HepG2 (cell line): ENCODE data around the gene MBTPS1. TPM values are rescaled to one million over a fixed set of nuclear protein-coding genes. Genes with fewer than 3 reads are reported as not detected.
A peak's percentile ranks its signal among the peaks of the same experiment; 100 is the strongest.

Experiments used
- BRD4 ChIP-seq: sonication (generic); formaldehyde crosslinking; IDR thresholded peaks from 2 replicates; pipeline ENCODE4 v1.4.0; 2020; ENCODE audit warnings: missing genetic modification reagents
- ETV6 ChIP-seq: sonication (generic); formaldehyde crosslinking; conservative IDR thresholded peaks from 2 replicates; pipeline ENCODE4 v1.4.0; 2020; ENCODE audit warnings: missing genetic modification reagents
- NFIB ChIP-seq: sonication (generic); formaldehyde crosslinking; IDR thresholded peaks from 2 replicates; pipeline ENCODE4 v1.9.0; 2021; ENCODE audit warnings: missing genetic modification reagents, mild to moderate bottlenecking, borderline replicate concordance
- POGZ ChIP-seq: sonication (generic); formaldehyde crosslinking; IDR thresholded peaks from 2 replicates; pipeline ENCODE4 v1.4.0; 2020; ENCODE audit warnings: mild to moderate bottlenecking, missing genetic modification reagents
- TCF7L2 ChIP-seq: IDR thresholded peaks from 2 replicates; pipeline ENCODE4 v1.6.1; 2011; ENCODE audit warnings: mild to moderate bottlenecking, low read depth, low read length, moderate library complexity
- ZBTB1 ChIP-seq: sonication (generic); formaldehyde crosslinking; IDR thresholded peaks from 2 replicates; pipeline ENCODE4 v1.4.0; 2020; ENCODE audit warnings: missing genetic modification reagents, borderline replicate concordance
- ZNF101 ChIP-seq: sonication (generic); formaldehyde crosslinking; IDR thresholded peaks from 2 replicates; pipeline ENCODE4 v1.4.0; 2020; ENCODE audit warnings: mild to moderate bottlenecking, low read depth, missing genetic modification reagents, borderline replicate concordance
- ZNF317 ChIP-seq: sonication (generic); formaldehyde crosslinking; IDR thresholded peaks from 2 replicates; pipeline ENCODE4 v1.5.0; 2020; ENCODE audit warnings: mild to moderate bottlenecking, missing genetic modification reagents
- ZNF557 ChIP-seq: sonication (generic); formaldehyde crosslinking; IDR thresholded peaks from 2 replicates; pipeline ENCODE4 v1.4.0; 2020; ENCODE audit warnings: missing genetic modification reagents
- ZNF7 ChIP-seq: IDR thresholded peaks from 2 replicates; pipeline ENCODE4 v1.6.1; 2016; ENCODE audit warnings: missing biosample characterization, missing genetic modification reagents
- polyA plus RNA-seq, 8 experiments: library from polyadenylated mRNA; depleted of rRNA in 3 of 8; stranded (reverse) in 7 of 8; unstranded in 1 of 8; fragments of >200 nt; fragmentation: Illumina TruSeq in 4 of 8; extraction: Trizol in 4 of 8; gene quantifications; 2 replicates each; pipeline versions ENCODE4 v1.2.1 to v1.2.3, GENCODE V29; 2011 to 2016; ENCODE audit warnings: low read depth in 4 of 8, missing spikeins in 1 of 8, mixed read lengths in 1 of 8; ENCODE audit not compliant: insufficient read depth in 1 of 8
- total RNA-seq, 5 experiments: library from RNA; depleted of rRNA; stranded (reverse); fragments of >200 nt; fragmentation: Illumina TruSeq; extraction: Trizol; gene quantifications; 2 replicates each; pipeline ENCODE4 v1.2.3, GENCODE V29; 2016; ENCODE audit warnings: low read depth in 1 of 5
- TF ChIP-seq, protein P1 (sequence below): sonication (generic); formaldehyde crosslinking; IDR thresholded peaks from one replicate; pipeline ENCODE4 v1.5.1; 2020; ENCODE audit warnings: mild to moderate bottlenecking, missing genetic modification reagents; ENCODE audit errors: not compliant biosample characterization
- TF ChIP-seq, protein P2 (sequence below): sonication (generic); formaldehyde crosslinking; IDR thresholded peaks from 2 replicates; pipeline ENCODE4 v1.5.1; 2020; ENCODE audit warnings: missing genetic modification reagents, mild to moderate bottlenecking, borderline replicate concordance
- TF ChIP-seq, protein P3 (sequence below): sonication (generic); formaldehyde crosslinking; IDR thresholded peaks from 2 replicates; pipeline ENCODE4; 2020; ENCODE audit warnings: missing genetic modification reagents, mild to moderate bottlenecking, borderline replicate concordance
- TF ChIP-seq, protein P4 (sequence below): IDR thresholded peaks from 2 replicates; pipeline ENCODE4 v1.6.1; 2018; ENCODE audit warnings: missing genetic modification reagents, mild to moderate bottlenecking, missing compliant biosample characterization

MBTPS1 gene
- total and polyA plus RNA-seq, 2 of the 13 experiments (the other 11 are each of a cell fraction or from before 2014, with no cell fraction given) = 56.7 to 91.3 TPM

DNA sequence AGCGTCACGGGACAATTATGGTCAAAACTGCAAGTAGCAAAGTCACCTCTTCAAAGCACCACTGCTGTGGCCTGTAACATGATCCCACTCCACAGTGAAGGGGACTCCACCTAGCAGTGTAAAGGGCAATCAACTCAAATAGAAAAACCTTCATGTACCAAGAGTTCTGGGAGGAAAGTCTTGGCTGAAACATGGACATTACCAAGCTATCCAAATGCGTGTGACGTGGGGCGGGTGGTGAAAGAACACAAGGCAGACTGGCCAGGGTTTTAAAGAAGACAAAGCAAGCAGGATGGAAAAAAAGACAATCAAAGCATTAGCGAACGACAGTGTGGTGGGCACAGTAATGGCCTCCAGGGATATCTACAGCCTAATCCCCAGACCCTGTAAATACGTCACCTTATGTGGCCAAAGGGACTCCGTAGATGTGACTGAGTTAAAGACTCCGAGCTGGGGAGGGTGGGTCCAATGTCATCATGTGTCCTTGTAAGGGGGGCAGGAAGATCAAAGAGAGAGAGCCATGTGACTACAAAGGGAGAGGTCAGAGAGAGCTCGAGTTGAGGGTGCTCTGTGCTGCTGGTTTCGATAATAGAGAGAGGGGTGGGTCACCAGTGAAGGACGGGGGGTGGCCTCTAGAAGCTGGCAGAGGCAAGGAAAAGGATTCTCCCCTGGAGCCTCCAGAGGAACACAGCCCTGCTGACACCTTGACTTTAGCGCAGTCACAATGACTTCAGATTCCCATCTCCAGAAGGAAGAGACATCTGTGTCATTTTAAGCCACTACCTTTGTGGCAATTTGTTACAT is 22.3 kb upstream of the MBTPS1 start (continued):
- peak; percentile 87 for TF ChIP-seq TCF7L2
- TF ChIP-seq, protein P1, sequence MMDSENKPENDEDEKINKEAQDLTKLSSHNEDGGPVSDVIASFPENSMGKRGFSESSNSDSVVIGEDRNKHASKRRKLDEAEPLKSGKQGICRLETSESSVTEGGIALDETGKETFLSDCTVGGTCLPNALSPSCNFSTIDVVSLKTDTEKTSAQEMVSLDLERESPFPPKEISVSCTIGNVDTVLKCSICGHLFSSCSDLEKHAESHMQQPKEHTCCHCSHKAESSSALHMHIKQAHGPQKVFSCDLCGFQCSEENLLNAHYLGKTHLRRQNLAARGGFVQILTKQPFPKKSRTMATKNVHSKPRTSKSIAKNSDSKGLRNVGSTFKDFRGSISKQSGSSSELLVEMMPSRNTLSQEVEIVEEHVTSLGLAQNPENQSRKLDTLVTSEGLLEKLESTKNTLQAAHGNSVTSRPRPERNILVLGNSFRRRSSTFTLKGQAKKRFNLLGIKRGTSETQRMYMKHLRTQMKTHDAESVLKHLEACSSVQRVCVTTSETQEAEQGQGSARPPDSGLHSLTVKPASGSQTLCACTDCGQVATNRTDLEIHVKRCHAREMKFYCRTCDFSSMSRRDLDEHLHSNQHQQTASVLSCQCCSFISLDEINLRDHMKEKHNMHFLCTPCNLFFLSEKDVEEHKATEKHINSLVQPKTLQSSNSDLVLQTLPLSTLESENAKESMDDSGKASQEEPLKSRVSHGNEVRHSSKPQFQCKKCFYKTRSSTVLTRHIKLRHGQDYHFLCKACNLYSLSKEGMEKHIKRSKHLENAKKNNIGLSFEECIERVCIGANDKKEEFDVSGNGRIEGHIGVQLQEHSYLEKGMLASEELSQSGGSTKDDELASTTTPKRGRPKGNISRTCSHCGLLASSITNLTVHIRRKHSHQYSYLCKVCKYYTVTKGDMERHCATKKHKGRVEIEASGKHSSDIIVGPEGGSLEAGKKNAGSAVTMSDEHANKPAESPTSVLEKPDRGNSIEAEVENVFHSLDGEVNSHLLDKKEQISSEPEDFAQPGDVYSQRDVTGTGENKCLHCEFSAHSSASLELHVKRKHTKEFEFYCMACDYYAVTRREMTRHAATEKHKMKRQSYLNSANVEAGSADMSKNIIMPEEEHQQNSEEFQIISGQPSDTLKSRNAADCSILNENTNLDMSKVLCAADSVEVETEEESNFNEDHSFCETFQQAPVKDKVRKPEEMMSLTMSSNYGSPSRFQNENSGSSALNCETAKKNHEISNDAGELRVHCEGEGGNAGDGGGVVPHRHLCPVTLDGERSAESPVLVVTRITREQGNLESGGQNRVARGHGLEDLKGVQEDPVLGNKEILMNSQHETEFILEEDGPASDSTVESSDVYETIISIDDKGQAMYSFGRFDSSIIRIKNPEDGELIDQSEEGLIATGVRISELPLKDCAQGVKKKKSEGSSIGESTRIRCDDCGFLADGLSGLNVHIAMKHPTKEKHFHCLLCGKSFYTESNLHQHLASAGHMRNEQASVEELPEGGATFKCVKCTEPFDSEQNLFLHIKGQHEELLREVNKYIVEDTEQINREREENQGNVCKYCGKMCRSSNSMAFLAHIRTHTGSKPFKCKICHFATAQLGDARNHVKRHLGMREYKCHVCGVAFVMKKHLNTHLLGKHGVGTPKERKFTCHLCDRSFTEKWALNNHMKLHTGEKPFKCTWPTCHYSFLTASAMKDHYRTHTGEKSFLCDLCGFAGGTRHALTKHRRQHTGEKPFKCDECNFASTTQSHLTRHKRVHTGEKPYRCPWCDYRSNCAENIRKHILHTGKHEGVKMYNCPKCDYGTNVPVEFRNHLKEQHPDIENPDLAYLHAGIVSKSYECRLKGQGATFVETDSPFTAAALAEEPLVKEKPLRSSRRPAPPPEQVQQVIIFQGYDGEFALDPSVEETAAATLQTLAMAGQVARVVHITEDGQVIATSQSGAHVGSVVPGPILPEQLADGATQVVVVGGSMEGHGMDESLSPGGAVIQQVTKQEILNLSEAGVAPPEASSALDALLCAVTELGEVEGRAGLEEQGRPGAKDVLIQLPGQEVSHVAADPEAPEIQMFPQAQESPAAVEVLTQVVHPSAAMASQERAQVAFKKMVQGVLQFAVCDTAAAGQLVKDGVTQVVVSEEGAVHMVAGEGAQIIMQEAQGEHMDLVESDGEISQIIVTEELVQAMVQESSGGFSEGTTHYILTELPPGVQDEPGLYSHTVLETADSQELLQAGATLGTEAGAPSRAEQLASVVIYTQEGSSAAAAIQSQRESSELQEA = peak; percentile 57
- no peak for TF ChIP-seq ZNF557
- no peak for TF ChIP-seq ETV6 (CRISPR knock-in tag)
- TF ChIP-seq ZBTB1 = no peak
- TF ChIP-seq, protein P2, sequence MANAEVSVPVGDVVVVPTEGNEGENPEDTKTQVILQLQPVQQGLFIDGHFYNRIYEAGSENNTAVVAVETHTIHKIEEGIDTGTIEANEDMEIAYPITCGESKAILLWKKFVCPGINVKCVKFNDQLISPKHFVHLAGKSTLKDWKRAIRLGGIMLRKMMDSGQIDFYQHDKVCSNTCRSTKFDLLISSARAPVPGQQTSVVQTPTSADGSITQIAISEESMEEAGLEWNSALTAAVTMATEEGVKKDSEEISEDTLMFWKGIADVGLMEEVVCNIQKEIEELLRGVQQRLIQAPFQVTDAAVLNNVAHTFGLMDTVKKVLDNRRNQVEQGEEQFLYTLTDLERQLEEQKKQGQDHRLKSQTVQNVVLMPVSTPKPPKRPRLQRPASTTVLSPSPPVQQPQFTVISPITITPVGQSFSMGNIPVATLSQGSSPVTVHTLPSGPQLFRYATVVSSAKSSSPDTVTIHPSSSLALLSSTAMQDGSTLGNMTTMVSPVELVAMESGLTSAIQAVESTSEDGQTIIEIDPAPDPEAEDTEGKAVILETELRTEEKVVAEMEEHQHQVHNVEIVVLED (CRISPR knock-in tag) = peak; percentile 67; the same call in 1 of the 2 replicates
- TF ChIP-seq NFIB (CRISPR knock-in tag) = no peak
- TF ChIP-seq ZNF101 (CRISPR knock-in tag) = no peak
- TF ChIP-seq BRD4 (CRISPR knock-in tag) = peak; percentile 90
- TF ChIP-seq ZNF317 (CRISPR knock-in tag) = no peak
- peak; percentile 45; the same call in 1 of the 2 replicates for TF ChIP-seq POGZ (CRISPR knock-in tag)
- TF ChIP-seq, protein P3, sequence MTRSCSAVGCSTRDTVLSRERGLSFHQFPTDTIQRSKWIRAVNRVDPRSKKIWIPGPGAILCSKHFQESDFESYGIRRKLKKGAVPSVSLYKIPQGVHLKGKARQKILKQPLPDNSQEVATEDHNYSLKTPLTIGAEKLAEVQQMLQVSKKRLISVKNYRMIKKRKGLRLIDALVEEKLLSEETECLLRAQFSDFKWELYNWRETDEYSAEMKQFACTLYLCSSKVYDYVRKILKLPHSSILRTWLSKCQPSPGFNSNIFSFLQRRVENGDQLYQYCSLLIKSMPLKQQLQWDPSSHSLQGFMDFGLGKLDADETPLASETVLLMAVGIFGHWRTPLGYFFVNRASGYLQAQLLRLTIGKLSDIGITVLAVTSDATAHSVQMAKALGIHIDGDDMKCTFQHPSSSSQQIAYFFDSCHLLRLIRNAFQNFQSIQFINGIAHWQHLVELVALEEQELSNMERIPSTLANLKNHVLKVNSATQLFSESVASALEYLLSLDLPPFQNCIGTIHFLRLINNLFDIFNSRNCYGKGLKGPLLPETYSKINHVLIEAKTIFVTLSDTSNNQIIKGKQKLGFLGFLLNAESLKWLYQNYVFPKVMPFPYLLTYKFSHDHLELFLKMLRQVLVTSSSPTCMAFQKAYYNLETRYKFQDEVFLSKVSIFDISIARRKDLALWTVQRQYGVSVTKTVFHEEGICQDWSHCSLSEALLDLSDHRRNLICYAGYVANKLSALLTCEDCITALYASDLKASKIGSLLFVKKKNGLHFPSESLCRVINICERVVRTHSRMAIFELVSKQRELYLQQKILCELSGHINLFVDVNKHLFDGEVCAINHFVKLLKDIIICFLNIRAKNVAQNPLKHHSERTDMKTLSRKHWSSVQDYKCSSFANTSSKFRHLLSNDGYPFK (CRISPR knock-in tag) = peak; percentile 44; the same call in 1 of the 2 replicates
- peak; percentile 47; the same call in 1 of the 2 replicates for TF ChIP-seq ZNF7 (CRISPR knock-in tag)
- TF ChIP-seq, protein P4, sequence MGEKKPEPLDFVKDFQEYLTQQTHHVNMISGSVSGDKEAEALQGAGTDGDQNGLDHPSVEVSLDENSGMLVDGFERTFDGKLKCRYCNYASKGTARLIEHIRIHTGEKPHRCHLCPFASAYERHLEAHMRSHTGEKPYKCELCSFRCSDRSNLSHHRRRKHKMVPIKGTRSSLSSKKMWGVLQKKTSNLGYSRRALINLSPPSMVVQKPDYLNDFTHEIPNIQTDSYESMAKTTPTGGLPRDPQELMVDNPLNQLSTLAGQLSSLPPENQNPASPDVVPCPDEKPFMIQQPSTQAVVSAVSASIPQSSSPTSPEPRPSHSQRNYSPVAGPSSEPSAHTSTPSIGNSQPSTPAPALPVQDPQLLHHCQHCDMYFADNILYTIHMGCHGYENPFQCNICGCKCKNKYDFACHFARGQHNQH (CRISPR knock-in tag) = peak; percentile 79
